SIG-M5 treated with dmso at 0.1 percent for 504 hours (cell line): ENCODE results near the gene UBL7.

Experiments
- DNase-seq: peaks from one replicate; lab custom pipeline; 2025; ENCODE audit not compliant: unreplicated experiment; lab: John Stamatoyannopoulos, UW

UBL7 gene

DNA sequence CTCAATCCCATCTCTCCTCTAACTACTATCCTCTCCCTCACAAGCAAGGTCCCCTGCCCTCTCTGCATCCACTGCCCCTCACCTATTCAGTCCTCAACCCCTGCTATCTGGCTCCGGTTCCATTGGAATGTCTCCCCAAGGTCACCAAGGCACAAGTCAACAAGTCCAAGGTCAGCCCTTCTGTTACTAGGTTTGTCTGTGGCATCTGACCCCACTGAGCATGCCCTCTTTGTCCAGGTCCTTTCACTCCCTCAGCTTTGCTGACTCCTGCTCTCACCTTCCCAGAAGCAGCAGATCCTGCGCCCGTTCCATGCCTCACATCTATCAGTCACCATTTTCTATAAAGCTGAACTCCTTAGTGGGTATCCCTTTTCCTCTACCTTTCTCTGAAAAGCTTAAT lies 18.9 kb downstream of the UBL7 start:
- DNase-seq, result no peak

DNA sequence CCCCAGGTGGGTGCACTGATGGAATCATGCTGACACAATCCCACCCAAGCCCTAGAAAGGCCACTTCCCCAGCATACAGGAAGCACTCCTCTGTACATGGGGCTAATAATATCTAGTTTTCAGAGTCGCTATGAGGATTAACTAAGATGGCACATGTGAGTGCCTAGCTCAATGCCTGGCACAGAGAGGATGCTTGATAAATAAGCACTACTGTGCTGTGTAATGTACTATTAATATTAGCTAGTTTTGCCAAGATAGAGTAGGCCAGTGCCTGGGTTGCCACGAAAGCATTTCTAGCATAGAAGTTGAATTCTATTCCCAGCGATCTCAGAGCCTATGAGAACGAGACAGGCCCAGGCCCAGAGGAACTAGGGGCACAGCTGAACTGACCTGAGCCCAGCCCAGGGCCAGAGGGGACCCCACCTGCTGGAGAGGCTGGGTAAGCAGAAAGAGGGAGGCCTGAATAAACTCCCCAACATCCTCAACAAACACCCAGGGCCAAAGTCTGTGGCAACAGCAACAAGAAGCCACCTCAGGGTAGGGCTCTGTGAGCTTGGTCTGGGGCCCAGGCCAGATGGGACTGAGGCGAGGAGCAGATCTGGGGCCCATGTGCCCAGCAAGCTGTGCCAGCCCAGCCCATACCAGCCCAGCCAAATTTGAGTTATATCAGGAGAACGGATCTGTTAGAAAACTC lies 19.6 kb downstream of the UBL7 start:
- DNase-seq, result no peak

DNA sequence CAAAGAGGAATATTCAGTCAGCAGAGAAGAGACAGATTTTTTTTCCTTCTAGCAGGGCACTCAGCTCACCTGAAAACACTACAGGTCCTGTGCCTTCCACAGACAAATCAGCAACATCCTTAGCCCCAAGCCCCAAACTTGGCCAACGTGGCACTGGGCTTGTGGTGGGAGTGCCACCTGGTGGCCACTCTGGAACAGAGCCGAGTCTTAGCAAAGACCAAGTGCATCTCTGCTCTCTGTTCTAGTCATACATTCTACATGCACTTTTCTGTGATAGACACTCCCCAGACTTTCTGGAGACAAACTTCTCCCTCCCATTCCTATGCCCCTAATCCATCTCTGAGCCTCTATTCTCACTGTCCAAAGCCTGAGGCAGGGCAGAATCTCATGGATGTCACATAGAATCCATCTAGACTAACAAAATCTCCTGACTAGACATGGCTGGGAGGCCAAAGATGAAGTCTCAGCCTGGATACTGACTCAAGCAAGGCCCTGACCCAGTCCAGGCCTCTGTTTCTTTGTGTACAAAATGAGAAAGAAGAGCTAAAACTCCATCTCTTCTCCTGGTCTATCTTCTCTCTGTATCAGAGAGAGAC lies 22.1 kb downstream of the UBL7 start:
- peak; percentile 66 for DNase-seq

DNA sequence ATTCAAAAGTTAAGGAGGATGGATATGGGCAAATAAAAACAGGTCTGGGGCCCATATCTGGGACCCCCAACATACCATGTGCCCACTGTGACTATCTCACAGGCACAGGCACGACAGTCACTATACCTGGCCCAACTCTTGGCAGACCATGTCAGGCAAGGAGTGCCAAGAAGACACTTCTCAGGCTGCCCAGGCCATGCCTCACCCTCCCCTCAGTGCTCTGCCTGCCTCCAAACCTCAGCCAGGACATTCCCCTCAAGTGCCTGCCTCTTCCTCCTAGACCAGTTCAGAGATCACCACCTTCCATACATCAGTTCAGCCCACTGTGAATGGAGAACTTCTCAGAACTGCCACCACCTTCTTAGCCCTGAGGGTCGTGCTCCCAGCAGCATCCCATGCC lies 22.8 kb downstream of the UBL7 start:
- no peak for DNase-seq

DNA sequence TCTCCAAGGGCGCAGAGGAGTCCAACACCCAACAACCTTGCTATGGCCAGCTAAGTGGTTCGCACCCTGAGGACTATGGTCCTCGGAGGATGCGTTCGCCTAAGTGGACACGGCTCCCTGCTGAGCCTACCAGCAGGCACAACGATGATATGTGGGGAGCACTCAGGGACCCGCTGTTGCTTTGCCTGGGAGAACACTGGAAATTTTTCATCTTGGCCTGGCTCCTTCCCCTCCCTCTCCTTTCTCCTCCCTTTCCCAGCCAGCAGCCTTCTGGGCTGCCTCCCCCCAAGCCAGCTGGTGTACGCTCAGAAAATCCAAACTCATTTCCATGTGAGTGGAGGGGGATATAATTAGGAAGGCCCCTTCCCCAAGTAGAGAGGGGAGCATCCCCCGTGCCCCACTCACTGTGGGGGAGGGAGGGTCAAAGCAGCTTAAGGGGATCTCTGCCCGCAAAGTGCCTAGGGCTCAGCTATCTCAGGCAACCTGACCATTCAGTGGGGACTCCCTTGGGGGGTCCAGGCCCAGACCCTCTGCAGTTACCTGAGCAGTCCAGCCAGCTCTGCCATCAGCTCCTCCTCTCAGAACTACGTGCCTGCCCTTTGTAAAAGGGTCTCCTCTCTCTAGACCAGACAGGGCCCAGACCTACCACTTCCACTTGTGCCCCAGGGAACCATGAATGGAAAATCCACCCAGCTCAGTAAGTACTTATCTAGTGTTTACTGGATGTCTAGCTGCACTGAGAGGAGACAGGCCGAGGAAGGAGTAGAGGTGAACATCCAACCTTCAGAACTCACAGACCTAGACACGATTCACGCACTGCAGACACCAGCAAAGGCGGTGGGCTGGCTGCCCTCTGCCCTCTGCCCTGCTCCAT lies 26.5 kb downstream of the UBL7 start:
- no peak for DNase-seq

DNA sequence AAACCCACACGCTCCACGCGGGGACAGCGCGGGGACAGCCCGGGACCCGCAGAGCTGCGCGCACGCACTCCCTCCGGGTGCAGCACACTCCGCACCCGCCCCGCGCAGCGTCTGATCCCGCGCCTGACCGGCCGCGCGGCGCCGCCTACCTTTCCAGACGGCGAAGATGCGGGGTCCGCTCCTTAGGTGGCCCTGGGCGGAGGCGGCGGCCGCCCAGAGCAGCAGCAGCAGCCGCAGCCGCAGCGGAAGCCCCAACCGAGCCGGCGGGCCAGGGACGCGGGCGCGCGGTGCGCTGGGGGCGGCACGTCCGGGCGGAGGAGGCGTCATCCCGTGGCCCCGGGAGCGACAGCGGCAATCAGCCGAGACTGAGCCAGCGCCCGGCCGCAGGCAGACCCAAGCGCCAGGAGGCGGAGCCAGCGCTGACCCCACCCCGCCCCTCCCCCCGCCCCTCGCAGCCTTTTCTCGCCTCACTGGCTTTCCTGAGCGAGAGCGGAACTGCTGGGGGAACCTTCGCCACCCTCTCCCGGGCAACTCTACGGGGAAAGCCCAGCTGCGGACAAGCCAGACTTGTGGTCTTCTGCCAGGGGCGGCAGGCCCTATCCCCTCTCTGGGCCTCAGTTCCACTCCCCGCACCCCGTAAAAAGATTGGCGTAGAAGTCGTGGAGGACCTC lies 27.2 kb downstream of the UBL7 start, which contains the start of gene SEMA7A:
SEMA7A (minus strand) TSS at position 367 of the 671 bp plus-strand sequence; CDS start at position 327, 40 bp downstream.
- peak; percentile 82 for DNase-seq

DNA sequence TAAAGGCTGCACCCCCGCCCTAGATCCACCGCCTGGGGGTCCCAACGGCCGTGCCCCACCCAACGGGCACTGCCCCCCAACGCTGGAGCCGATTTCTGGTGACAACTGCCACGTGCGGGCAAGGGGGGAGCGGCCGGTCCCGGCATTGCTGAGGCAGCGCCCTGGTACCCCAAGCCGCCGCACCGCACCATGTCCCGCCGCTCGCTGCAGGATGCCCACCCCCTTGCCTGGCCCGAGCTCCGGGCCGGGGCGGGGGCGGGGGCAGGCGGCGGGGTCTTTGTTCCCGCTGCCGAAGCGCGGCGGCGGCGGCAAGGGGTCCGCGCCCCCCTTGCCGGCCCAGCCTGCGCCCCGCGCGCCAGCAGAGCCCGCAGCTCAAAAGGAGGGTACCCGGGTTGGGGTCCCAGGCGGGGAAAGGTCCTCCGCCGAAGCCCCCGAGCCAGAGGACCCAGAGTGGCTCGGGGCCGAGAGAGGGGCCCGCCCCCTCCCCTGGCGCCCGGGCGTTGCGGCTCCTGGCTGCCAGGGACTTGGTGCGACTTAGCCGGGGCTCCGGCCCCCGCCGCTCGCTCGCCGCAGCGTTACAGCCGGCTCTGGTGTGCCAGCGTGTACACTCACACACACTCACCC lies 27.9 kb downstream of the UBL7 start:
- DNase-seq, result no peak

DNA sequence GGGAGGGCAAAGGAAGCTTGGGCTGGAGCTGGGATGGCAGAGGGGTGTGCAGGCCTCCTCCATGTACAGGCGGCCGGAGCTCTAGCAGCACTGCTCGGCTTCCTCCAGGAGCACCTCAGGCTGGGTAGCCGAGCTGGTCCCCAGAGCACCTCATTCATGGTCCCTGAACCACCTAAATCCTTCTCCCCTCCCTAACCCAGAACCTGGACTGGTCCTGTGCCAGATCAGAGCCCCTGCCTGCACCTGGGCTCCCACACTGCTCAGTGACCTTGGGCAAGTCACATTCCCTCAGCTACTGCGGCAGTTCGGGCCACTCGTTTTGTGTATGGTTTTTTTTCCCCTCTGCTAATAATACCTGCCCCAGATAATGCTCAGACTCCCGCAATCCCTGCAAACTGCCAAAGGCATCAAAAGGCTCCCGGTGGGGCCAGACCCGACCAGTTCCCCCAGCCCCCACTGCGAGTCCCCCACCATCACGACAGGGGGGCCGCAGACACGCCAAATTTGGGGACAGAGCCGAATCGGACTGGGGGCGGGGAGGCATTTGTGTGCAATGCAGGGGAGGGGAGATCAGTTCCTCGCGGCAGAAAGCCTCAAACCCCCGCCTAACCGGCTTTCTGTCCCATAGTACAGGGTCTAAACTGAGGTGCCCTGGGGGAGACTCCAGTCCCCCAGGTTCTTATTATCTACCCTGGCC lies 28.5 kb downstream of the UBL7 start:
- no peak for DNase-seq

DNA sequence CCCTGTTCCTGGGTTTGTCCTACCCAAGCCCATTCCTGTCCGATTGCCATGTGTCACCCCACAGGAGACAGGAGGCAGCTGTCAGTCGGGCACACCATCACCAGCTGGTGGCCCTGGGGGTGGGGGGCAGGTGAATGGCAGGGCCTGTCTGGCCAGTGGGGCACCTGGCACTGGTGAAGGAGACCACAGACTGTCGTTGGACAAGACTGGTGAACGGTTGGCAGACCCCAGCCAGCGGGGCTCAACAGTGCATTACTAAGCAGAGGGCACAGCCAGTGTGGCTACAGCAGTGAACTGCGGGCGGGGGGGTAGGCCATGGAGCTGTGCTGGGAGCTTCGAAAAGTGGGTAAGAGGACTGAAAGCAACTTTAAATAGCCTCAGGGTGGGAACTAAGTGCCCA lies 29.3 kb downstream of the UBL7 start:
- no peak for DNase-seq

DNA sequence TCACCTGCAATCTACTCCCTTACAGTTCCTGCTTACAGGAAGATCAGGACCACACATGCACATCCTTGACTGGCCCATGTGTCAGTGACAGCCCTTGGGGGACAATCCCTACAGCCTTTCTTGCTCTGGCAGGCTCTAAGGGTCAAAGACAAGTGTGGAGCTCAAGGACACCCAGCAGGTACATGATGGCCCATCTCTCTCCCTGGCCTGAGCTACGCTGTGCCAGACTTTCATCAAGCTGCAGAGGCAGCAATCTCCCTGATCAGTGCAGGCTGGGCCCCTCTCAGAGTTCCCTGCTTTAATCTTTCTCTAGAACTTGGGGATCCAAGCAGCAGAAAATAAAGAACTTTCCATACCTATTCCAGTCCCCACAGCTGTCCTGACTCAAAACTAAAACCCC lies 29.8 kb downstream of the UBL7 start:
- DNase-seq, result no peak

DNA sequence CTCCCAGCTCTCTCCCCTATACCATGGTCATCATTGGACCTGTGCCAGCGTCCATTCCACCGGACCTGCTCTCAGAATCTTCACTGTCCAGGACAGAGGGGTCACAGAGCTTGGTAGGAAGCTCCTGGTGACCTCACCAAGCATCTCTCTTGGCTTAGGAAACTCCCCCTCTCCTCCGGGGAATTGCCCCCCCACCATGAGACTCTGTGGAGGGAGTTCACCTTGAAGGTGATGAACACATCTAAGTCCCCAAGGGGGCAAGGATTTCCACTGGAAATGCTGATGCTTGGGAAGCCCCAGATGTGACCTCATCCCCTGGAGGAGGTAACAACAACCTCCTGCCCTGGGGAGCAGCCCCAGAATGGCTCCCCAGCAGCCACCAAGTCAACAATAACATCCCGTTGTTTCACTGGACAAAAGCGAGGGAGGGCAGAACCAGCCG lies 30.4 kb downstream of the UBL7 start:
- no peak for DNase-seq

DNA sequence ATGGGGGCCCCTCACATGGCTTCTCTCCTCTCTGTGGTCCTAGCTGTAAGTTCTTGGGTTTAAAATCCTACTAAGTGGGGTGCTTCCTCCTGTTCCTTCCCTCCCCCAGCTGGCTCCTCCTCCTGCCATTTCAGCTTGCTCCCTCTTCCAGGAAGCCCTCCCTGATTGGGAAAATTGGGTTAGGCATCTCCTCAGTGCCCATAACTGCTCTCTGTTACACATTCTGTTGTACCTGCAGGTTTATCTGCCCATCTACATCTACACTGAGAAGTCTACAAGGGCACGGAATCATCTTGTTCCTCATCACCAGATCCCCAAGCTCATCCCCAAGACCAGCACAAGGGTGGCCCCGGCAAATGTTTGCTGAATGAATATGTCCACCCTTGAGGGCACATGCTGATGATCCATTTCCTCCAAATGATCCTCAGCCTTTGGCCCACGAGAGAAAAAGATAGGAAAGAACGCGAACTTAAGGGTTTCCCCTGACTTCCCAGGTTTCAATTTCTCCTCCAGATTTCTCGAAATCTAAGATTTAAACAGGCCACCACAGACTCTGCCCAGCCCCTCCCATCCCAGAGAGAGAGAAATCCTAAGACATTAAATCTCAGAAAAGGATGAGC lies 31.1 kb downstream of the UBL7 start:
- no peak for DNase-seq

DNA sequence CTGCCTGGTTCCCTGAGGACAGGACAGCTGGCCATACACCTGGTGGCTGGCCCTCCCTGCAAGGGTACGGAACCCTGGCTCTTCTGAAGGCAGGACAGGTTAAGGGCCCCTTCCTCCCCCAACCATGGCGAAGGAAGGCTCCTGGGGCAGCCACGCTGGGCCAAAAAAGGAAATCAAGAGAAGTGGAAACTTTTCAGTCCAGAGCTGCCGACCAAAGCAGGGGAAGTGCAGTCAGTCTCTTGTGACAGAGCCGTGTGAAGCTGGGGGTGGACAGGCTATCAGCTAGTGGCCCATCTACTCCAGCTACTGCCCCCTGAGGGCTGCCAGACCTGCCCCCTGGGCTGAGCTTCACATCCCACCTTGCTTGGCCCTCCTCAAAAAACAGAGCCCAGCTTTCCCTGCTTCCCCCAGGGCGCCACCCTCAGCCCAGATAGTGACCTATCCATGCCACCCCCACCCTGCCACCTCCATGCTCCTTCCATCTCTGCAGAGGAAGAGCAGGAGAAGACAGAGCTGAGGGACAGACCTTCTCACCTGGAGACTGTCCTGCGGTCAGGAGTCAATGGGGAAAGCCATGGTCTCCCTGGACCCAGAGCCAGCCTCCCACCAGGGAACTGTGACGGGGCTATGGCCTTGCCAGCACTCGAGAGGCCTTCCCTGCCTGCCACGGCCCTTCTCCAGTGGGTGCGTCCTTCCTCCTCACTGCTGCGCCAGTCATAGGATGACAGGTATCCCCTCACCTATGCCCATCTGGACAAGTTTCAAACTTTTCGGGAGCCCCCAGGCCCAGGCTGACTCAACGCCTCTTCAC lies 31.8 kb downstream of the UBL7 start:
- DNase-seq, result peak; percentile 9

DNA sequence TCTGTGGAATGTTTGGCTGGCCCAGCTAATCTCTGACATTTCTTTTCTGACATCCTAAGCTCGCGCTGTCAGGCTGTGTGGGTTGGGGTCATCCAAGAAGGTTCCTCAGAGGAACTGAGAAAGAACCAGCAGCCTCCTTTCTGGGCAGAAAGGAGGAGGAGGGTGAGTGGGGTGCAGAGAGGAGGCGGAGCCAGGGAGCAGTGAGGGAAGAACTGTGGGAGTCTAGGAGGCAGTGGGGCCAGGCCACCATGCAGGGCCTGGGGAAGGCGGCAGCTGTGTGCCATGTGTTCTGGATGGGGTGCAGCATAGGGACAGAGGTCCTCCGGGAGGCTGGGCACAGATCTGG lies 32.5 kb downstream of the UBL7 start:
- peak; percentile 14 for DNase-seq

DNA sequence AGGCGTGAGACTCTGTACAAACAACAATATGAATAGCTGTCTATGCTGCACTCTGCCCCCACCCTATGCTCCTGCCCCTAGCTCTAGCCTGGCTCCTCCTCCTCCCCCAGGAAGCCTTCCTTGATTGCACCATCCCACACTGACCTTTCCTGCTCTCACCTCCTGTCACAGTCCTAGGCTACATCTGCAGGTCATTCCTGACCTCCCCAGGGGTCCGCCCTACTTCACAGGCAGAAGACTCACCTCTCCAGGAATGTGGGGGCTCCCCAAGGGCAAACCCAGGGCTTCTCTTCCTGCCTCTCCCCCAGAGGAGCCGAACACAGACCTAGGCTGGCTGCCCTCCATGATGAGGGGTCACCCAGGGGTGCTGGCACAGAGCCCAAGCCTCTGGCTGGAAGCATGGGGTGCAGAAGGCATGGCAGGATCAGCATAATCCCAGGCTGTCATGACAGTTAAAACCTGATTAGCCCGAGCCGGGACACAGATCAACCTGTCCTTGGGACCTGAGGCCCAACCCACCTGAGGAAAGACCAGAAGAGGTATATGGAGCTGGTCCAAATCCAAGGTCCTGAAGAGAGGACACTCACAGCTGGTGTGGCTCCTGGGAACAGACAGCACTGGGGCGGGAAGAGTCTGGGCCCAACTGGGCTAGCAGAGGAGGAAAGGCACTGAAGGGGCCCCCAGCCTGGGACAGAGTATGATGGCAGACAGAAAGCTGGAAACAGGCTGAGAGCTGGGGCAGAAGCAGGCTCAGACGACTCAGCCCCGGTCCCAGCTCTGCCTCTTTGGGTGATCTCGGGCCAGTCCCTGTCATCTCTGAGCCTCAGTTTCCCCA lies 33.1 kb downstream of the UBL7 start:
- DNase-seq, result no peak

DNA sequence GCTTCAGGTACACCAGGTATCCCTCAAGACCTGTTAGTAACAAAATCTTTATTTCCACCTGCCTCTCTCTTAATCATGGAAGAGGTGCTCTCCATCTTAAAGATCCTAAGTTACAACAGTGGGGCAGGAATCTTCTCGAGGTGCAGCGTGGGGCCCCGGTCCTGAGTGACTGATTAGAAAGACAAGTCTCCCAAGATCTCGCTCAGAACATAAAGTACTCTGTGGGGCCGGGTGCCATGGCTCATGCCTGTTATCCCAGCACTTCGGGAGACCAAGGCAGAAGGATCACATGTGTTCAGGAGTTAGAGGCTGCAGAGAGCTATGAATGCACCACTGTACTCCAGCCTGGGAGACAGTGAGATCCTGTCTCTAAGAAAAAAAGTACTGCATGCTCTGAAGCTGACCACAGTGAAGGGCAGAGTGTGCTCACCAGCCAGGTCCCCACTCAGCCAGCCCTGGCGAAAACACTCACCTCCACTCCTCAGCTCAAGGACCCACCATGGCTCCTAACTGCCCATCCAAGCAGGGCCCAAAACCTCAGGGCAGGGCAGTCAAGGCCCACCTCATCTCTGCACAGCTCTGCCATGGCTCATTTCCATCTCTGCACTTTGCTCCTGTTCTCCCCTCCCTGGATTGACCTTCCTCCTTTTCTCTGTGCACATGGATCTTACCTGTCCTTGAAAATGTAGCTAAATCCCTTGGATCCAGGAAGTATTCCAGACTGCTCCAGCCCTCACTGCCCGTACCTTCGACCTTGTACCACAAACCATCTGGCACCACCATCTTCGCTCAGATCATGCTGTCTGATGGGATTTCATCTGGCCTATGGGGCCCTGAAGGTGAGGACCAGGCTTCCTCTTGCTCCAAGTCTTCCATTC lies 34.3 kb downstream of the UBL7 start:
- no peak for DNase-seq

DNA sequence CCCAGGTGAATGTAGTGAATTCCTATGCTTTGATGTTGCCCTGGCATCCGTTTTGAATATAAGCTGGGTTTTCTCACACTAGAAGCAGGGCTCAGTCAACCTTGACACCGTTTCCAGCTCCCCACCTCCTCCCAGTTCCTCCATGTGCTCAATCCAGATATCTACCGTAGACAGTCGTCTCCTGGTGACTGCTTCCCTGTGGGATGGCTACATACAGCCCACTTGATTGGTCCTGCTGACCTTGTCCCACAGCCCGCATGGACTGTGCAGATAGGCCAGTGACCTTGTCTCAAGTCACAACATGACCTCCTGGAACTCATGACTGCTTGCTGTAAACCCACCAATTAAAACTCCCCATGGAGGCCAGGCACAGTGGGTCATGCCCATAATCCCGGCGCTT lies 35.3 kb downstream of the UBL7 start:
- DNase-seq, result no peak
